Measurements from ENCODE around the gene GPATCH8.
"Not testable (repeated sequence)": the region's sequence is repeated elsewhere in the genome, so short reads cannot be mapped to it uniquely, and the experiment has no call there.

GPATCH8 gene

DNA sequence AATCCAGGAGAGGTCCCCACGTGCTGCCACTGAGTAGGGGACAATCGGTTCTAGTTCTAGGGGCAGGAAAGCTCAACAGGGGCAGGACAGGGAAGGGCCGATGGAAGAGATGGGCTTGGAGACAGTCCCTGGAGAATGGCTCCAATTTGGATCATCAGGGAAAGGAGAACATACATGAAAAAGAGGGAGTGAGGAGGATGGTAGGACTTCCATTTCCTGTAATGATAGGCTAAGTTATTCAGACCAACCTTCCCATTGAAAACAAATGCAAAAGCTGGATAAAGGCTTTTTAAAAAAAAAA, 20.4 kb upstream of the GPATCH8 start:
- Histone ChIP-seq H3K9me3 (ENCODE audit: control insufficient read depth, low read length) (no peaks in the 10 kb centered on the region), H3K9ac (no peak overlapping the region), H3K36me3 (ENCODE audit: control insufficient read depth, insufficient read depth, low read length) (no peaks in the 10 kb centered on the region), H2AFZ (peak overlapping the region; percentile 61), H3K4me3 (ENCODE audit: low read depth, low read length) (no peak overlapping the region), H3K27ac (no peak overlapping the region), H3K27me3 (ENCODE audit: control insufficient read depth, insufficient read depth, low read length) (no peaks in the 10 kb centered on the region), H3K4me2 (ENCODE audit: low read length) (no peak overlapping the region), H3K4me1 (no peaks in the 10 kb centered on the region), H3K79me2 (no peaks in the 10 kb centered on the region)
- TF ChIP-seq, protein P1, sequence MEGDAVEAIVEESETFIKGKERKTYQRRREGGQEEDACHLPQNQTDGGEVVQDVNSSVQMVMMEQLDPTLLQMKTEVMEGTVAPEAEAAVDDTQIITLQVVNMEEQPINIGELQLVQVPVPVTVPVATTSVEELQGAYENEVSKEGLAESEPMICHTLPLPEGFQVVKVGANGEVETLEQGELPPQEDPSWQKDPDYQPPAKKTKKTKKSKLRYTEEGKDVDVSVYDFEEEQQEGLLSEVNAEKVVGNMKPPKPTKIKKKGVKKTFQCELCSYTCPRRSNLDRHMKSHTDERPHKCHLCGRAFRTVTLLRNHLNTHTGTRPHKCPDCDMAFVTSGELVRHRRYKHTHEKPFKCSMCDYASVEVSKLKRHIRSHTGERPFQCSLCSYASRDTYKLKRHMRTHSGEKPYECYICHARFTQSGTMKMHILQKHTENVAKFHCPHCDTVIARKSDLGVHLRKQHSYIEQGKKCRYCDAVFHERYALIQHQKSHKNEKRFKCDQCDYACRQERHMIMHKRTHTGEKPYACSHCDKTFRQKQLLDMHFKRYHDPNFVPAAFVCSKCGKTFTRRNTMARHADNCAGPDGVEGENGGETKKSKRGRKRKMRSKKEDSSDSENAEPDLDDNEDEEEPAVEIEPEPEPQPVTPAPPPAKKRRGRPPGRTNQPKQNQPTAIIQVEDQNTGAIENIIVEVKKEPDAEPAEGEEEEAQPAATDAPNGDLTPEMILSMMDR (IDR thresholded peaks at IDR 0.05), result no peak

DNA sequence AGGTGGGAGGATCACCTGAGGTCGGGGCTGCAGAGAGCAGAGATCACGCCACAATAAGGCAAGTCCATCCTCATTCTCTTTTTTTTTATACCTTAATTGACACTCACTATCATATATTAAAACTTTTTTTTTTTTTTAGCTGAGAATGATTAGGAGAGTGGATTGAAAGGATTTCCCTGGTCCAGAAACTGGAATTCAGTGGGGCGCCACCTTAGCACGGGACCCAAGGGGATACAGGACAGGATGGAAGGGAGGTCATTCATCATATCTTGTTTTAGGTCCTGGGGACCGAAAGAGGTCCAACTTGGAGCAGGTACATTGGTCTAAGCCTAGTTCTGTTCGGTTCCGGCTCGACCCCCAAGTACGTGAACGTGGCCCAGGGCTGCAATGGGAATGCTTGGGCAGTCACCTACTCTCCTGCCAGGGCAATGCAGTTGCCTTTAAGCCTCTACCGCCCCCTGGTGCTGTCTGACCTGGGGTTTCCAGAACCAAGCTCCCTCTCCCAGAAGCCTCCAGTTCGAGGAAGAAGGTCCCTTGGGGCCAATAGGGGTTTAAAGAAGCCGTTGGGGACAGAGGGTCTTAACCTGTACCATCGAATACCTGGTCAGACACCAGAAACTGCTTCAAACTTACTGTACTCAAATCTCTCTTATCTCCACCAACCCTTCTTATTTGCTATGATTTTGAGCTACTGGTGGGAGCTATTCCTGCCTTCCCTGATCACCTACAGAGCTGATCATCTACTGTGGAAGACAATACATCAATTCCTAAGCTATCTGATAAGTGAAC, 19.9 kb upstream of the GPATCH8 start:
- TF ChIP-seq, protein P1 (IDR thresholded peaks at IDR 0.05), result peak; percentile 67
- Histone ChIP-seq H3K9ac (no peak overlapping the region), H3K9me3 (ENCODE audit: control insufficient read depth, low read length) (no peaks in the 10 kb centered on the region), H3K4me2 (ENCODE audit: low read length) (no peak overlapping the region), H3K79me2 (no peaks in the 10 kb centered on the region), H2AFZ (peak overlapping the region; percentile 61), H3K27me3 (ENCODE audit: control insufficient read depth, insufficient read depth, low read length) (no peaks in the 10 kb centered on the region), H3K27ac (no peak overlapping the region), H3K4me3 (ENCODE audit: low read depth, low read length) (no peak overlapping the region), H3K36me3 (ENCODE audit: control insufficient read depth, insufficient read depth, low read length) (no peaks in the 10 kb centered on the region), H3K4me1 (no peaks in the 10 kb centered on the region)

DNA sequence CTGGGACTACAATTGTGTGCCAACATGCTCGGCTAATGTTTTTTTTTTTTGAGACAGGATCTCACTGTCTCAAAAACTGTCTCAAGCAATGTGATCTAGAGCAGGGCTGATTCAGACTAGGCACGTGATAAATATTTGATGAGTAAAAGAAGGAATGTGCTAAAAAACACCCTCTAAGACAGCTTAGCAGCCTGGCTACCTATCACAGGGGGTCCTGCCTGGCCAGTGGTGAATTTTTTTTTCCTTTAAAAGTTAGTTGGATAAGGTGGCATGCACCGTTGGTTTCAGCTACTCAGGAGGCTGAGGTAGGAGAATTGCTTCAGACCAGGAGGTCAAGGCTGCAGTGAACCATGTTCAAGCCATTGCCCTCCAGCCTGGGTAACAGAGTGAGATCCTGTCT, 14.8 kb upstream of the GPATCH8 start:
- Histone ChIP-seq H3K9ac (no peak overlapping the region), H3K27ac (no peak overlapping the region), H3K79me2 (no peaks in the 10 kb centered on the region), H3K4me3 (ENCODE audit: low read depth, low read length) (no peak overlapping the region), H3K27me3 (ENCODE audit: control insufficient read depth, insufficient read depth, low read length) (no peaks in the 10 kb centered on the region), H2AFZ (no peak overlapping the region), H3K4me2 (ENCODE audit: low read length) (no peak overlapping the region), H3K9me3 (ENCODE audit: control insufficient read depth, low read length) (no peaks in the 10 kb centered on the region), H3K4me1 (no peaks in the 10 kb centered on the region), H3K36me3 (ENCODE audit: control insufficient read depth, insufficient read depth, low read length) (no peaks in the 10 kb centered on the region)
- TF ChIP-seq, protein P1 (IDR thresholded peaks at IDR 0.05), result no peak

DNA sequence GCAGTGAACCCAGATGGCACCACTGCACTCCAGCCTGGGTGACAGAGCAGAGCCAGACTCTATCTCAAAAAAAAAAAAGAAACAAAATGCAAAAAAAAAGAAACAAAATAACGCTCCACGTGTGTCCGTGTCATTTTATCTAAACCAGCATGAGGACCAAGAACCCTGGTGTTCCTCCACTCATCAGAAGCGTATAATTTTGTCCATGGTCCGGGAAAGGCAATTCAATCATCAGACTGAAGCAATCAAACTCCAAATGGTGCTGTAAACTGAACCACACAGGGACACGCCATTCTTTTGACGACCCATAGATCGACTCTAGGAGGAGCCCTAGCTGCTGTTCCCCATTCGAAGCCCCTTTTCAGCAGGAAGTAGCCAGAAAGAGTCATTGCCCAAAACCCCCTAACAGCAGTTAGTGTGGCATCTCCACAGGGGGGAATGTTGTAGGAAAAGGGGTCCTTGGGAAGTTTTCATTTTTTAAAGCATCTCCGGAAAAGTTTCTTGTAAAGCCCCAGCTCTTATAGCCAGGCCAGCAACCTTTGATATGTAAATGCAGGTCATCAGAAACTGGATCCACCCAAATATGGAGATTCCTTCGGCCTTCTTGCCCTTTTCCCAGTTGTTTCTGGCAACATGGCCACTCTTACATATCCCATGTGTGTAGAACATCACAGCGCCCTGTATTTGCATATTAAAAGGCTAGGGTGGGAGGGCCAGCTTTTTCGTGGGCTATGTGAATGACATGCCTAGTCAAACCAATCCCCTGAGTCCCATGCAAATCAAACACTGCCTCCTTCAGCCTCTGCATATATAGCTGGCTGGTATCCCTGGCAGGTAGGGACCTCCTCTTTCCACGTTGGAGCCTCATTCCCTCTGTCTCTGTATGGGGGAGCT, 8.3 kb upstream of the GPATCH8 start:
- not testable (repeated sequence) for H3K36me3 ChIP-seq (ENCODE audit: control insufficient read depth, insufficient read depth, low read length); H3K4me1 ChIP-seq; H3K4me2 ChIP-seq (ENCODE audit: low read length); H3K27ac ChIP-seq; H3K9ac ChIP-seq; H3K79me2 ChIP-seq; H3K9me3 ChIP-seq (ENCODE audit: control insufficient read depth, low read length); H3K27me3 ChIP-seq (ENCODE audit: control insufficient read depth, insufficient read depth, low read length); H3K4me3 ChIP-seq (ENCODE audit: low read depth, low read length); H2AFZ ChIP-seq

DNA sequence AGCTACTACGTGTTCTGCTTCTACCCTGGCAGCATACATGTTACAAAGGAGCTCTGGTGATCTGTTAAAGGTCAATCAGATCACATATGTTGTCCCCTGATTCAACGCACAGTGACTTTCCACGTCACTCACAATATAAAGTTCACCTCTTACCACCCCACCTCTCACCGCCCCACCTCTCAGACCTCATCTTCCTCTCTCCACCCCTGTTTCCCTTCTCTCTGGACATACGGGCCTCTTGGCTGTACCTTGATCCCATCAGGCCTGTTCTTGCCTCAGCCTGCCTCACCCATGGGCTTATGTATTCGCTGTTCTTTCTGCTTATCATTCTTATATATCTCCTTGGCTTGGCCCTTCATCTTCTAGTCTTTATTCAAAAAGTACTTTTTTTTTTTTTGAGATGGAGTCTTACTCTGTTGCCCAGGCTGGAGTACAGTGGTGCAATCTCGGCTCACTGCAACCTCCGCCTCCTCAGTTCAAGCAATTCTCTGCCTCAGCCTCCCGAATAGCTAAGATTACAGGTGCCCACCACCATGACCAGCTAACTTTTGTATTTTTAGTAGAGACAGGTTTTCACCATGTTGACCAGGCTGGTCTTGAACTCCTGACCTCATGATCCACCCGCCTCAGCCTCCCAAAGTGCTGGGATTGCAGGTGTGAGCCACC, 3.9 kb upstream of the GPATCH8 start:
- H3K9ac ChIP-seq; H3K9me3 ChIP-seq (ENCODE audit: control insufficient read depth, low read length); H2AFZ ChIP-seq; H3K36me3 ChIP-seq (ENCODE audit: control insufficient read depth, insufficient read depth, low read length); H3K4me1 ChIP-seq; H3K79me2 ChIP-seq; H3K4me2 ChIP-seq (ENCODE audit: low read length); H3K4me3 ChIP-seq (ENCODE audit: low read depth, low read length); H3K27ac ChIP-seq; H3K27me3 ChIP-seq (ENCODE audit: control insufficient read depth, insufficient read depth, low read length): not testable (repeated sequence)

All from parathyroid adenoma (tissue), 2 donors.